HG03442 (cell line): Measurements from ENCODE around the gene IGSF21.

Experiments
- ATAC-seq: cut with Tn5 transposase; IDR thresholded peaks from one replicate; pipeline ENCODE4 v1.9.1; 2021; ENCODE audit warnings: mild to moderate bottlenecking, moderate library complexity; ENCODE audit not compliant: unreplicated experiment

Gene IGSF21

GRCh38 chr1:18201997-18202719, 94.6 kb downstream of the IGSF21 start:
- ATAC-seq = no peak

GRCh38 chr1:18203645-18204044, 96.0 kb downstream of the IGSF21 start:
- ATAC-seq = no peak

GRCh38 chr1:18204575-18204974, 97.0 kb downstream of the IGSF21 start:
- no peak for ATAC-seq

- ATAC-seq = no peak
These were observed 97.7 kb downstream of the IGSF21 start for GRCh38 chr1:18205319-18205718.

- no peak for ATAC-seq
These were observed 104.2 kb downstream of the IGSF21 start for GRCh38 chr1:18211764-18212163.

- no peak for ATAC-seq
These were observed 109.9 kb downstream of the IGSF21 start for GRCh38 chr1:18217398-18218043.

- no peak for ATAC-seq
These were observed 122.0 kb downstream of the IGSF21 start for GRCh38 chr1:18229625-18230024.

GRCh38 chr1:18230321-18230720, 122.7 kb downstream of the IGSF21 start:
- ATAC-seq = no peak

GRCh38 chr1:18230840-18231239, 123.2 kb downstream of the IGSF21 start:
- no peak for ATAC-seq

GRCh38 chr1:18232052-18232451, 124.5 kb downstream of the IGSF21 start:
- no peak for ATAC-seq

- ATAC-seq = no peak
These were observed 125.7 kb downstream of the IGSF21 start for GRCh38 chr1:18233176-18233864.

GRCh38 chr1:18234790-18235242, 127.2 kb downstream of the IGSF21 start:
- no peak for ATAC-seq

GRCh38 chr1:18237371-18237770, 129.8 kb downstream of the IGSF21 start:
- no peak for ATAC-seq

GRCh38 chr1:18238190-18238589, 130.6 kb downstream of the IGSF21 start:
- ATAC-seq = no peak

GRCh38 chr1:18239671-18240070, 132.1 kb downstream of the IGSF21 start:
- no peak for ATAC-seq

- no peak for ATAC-seq
These were observed 133.3 kb downstream of the IGSF21 start for GRCh38 chr1:18240906-18241305.

GRCh38 chr1:18241891-18242290, 134.3 kb downstream of the IGSF21 start:
- no peak for ATAC-seq

- no peak for ATAC-seq
These were observed 136.0 kb downstream of the IGSF21 start for GRCh38 chr1:18243503-18244175.

GRCh38 chr1:18244762-18245161, 137.2 kb downstream of the IGSF21 start:
- ATAC-seq = no peak

- no peak for ATAC-seq
These were observed 138.0 kb downstream of the IGSF21 start for GRCh38 chr1:18245647-18246046.

GRCh38 chr1:18246543-18246942, 138.9 kb downstream of the IGSF21 start:
- ATAC-seq = no peak
